ENCODE results near the gene MED13L.
"Not testable (repeated sequence)": the region's sequence is repeated elsewhere in the genome, so short reads cannot be mapped to it uniquely, and the experiment has no call there.

The MED13L gene

DNA sequence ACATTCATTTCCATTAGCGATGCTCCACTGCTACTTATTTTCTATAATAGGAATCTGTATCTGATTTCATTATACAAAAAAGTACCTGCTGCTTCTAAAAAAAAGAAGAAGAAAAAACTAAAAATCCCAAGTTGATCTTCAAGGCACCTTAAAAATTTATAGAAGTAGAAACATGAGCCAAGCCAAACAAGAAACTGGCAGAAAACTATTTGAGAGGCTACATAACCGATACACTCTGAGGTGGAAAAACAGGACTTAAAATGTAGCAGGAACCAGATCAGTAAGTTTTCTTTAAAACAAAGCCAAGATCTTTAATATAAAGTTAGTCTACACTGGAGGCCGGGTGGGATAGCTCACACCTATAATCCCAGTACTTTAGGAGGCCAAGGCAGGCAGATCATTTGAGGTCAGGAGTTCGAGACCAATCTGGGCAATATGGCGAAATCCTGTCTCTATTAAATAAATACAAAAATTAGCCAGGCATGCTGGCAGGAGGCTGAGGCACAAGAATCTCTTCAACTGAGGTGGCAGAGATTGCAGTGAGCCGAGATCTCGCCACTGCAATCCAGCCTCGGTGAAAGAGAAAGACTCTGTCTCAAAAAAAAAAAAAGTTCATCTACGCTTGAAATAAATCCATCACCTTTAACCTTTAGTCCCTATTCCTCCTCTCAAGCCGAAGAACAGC lies 278.6 kb downstream of the MED13L start:
- no peak for DNase-seq

DNA sequence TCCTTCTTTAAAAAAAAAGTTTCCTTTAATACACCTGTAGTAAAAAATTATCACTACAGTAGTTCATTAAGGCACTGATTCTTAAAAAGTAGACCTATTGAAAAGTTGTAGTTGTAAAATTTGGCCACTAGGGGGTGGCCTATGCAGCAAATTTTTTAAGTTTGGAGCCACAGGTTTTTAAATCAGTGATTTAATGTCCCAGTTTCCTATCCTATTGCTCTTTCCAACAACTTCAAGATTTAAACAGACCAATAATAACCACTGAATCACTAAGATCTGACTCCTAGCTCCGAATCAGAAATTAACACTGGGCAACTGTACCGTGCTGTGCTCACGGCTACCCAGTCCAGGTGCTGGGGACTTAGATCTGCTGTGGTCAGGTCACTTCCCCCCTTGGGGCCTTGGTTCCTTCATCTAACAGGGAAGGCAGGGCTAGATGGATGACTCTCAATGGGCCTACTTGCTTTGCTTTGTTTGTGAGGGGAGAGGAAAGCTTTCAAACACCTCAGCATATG lies 279.3 kb downstream of the MED13L start:
- DNase-seq: peak; percentile 19

DNA sequence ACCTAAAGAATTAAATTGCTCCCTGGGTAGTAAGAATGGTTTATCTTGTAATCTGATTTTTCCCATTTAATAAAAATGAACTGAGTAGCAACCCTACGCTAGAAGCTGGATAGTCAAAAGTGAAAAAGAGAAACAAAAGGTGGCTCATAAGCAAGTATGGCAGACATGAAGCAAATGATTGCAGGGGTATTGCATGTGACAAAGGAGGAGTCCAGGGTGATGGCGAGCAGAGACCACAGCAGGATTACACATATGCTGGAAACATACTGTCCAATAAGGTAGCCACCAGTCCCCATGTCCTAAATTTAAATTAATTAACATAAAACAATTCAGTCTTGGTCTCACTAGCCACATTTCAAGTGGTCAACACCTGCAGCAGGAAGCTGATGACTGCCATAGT lies 283.8 kb downstream of the MED13L start:
- no peak for DNase-seq

DNA sequence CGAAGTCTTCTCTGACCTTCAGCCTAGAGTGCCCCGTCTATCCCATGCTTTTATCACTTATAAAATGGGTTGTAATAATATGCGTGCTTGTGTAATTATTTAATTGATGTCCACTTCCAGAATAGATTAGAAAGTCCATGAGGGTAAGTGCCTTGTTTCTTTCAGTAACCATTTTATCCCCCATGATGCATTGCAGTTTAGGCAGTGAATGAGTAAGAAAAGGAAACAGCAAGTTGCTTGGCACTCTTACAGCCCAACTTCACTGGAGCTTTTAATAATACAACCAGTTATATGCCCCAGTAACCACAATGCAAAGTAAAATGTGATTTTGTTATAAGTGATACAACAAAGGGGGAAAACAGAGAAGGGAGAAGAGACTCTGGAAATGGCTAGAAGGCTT lies 287.3 kb downstream of the MED13L start:
- DNase-seq: no peak

DNA sequence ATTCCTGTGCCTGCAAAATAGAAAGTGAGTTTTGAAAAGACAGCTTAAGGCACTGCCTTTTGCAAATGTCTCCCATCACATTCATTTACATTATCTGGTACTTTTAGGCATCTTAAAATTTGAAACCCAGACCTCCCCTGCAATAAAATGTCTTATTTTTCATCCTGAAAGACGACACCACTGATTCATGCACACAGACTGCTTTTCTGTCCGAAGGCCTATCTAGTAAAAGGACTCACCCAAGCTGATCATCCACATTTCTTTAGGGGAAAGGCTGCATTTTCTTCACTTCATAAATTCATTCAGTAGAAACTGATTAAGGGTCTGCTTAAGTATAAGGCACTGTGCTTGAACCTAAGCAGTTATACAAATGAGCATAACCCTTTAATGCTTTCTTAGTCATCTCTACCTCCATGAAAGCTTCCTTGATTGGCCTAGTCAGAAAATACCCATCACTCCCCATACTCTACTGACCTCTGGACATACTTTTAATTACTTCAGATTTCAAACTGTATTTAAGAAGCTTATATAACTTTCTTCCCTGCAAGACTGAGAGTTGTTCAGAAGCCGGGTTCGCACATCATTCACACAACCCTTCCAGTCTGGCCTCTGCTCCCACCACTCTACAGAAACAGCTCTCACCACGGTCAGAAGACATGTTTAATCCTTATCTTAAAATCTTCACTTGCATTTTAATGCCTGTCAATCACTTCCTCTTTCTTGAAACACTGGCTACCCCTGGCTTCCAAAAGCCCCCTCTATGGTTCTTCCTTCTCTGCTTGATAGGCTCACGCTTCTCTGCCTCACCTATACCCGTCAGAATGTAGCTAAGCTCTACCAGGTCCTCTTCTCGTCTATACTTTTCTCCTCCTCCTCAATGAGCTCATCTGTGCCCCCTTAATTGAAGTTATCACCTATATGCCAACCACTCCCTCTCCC lies 288.6 kb downstream of the MED13L start:
- no peak for DNase-seq

DNA sequence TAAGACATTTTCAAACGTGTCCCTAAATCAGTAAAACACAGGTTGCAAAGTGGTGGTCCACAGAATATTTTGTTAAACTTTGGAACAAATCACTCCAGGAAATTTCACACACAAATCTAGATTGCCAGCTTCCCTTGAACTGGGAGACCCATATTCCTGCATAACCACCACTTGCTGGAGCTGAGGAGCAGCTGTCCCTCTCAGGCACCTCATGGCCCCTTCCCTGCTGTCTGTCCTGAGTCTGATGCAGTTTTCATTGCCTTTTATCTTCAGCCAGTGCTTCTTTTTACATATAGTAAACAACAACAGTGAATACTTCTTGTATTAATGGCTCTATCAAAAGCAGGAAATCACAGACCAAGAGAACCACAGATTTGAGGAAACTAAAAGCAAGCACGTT lies 289.3 kb downstream of the MED13L start:
- no peak for DNase-seq

DNA sequence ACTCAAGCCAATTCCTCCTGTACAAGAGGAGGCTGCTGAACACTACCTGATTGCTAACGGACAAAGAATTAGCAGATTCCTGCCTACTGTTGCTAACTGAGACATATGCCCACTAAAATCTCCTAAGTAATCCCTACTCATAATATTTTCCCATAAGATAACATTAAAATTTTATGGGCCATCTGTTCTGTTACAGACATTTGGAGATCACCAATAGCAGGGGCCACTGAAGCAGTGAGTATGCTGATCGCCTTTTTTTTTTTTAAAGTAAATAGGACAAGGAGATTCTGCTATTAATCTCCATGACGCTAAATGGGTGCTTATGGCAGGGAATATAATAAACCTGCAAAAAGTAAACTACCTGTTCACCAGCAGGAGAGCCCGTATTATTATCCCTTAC lies 292.9 kb downstream of the MED13L start:
- DNase-seq: peak; percentile 36

DNA sequence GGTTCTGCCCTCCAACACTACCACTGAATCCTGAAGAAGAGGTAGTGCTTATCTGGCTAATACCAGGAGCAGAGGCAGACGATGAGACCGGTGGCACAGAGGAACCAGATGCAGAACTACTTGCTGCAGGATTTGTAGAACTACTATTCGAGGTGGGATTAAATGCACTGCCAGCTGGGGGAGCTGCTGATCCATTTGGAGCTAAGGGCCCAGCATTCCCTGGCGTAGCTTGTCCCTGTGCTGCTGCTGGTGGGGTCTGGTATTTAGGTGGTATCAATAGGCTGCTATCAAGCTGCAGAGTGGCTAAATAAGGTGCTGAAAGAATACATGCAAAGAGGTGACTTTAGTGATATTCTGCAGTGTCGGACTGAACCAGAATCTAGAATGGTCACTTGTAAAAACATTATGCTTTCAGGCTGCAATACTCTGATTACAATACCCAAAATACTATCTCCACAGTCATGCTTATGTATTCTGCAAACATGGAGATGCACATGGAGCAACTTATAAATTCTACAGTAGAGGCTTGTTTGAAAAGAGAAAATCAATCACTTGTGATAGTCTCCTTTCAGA lies 294.2 kb downstream of the MED13L start:
- no peak for DNase-seq

DNA sequence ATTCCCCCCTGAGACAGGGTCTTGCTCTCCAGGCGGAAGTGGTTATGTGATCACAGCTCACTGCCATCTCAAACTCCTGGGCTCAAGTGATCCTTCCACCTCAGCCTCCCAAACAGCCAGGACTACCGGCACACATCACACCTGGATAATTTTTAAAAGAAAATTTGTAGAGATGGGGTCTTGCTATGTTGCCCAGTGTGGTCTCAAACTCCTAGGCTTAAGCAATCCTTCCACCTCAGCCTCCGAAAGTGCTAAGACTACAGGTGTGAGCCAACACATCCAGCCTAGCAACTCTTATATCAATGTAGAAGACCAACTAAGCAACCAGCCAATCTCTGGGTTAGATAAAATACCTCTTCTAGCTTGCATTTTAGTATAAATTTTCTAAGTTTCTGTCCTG lies 297.2 kb downstream of the MED13L start:
- DNase-seq: no peak

DNA sequence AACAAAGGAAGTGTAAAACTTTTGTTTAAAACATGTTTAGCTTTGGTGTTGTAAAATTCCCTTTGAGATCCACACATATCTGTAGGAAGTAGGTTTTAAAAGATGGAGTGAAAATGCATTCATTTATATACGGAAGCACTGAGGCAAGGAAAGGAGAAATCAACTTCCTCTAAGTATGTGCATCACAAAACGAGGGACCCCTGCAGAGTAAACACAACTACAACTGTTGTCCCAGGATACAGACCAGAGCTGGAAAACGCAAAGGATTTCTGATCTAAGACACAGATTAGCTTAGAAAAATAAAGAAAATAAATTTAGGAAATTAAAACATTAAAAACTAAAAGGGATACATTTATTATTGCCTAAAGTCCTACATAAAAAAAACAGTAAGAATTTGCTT lies 297.6 kb downstream of the MED13L start:
- no peak for DNase-seq

DNA sequence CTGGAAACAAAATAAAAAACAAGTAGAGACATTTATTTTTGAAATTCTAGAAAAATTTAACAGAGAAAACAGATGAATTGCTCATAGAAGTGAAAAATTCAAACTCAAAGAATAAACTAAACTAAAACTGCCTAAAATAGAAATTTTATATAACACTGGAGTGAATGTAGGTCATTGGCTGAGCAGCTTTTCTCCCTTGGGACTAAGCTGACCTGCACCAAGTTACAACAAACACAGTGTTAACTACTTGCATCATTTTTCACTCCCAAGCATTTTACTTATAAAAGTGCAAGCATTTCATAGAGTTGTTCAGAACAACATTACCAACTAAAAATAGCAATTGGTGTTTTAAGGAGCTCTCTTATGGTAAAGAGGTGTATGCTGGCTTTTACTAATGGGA lies 298.1 kb downstream of the MED13L start:
- DNase-seq: no peak

DNA sequence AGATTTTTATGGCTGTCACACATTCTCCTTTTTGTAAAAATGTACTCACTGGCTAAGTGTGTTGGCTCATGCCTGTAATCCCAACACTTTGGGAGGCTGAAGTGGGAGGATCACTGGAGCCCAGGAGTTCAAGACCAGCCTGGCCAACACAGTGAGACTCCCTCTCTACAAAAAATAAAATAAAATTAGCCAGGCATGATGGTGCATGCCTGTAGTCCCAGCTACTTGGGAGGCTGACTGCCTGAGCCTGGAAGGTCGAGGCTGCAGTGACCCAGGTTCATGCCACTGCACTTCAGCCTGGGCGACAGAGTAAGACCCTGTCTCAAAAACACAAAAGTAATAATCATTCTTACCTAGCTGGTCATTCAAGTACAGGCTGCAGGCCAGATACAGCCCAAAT lies 300.7 kb downstream of the MED13L start:
- DNase-seq: not testable (repeated sequence)

DNA sequence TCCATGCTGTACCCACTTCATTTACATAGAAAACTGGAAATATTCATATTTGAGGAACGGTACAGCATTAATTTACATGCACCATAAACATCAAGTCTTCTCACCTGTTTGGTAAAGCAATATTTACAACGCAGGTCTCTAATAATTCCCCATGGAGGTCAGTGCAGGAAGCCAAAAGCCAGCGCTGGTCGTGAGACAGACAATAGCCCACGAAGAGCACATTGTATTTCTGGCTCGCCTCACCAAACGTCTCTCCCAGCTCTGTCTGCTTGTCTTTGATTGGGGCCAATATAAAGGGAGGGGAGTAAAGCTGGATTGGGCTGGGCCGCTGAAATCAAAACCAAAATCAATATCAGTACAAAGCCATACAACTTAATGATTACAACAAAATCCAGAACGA lies 302.1 kb downstream of the MED13L start:
- DNase-seq: no peak

DNA sequence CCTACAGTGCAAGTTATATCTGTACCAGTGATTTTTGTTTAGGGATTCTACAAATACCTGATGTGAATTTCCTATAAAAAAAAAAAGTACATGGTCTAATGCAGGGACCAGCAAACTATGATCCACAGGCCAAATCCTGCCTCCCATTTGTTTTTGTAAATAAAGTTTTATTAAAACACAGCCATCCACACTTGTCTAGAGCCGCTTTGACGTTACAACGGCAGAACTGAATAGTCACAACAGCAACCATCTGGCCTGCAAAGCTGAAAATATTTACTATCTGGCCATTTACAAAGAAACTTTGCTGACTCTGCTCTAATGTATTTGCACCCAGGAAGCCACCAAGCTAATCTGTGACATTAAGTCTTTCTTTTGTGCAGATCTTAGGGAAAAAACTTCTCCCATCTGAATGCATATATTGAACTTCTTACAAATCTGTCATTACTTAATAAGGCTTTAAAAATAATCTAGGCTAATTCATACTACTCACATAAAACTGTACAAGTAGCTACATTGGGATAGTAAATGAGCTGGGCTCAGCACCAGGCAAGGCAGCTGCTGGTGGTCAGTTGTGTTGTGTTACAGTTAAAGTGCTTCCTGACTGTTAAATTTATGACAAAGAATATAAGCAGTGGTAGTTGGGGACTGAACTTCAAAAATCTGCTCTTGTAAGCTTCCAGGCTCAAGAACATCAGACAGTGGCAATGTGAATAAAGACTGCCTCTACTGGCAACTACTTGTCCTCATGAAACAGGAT lies 303.3 kb downstream of the MED13L start:
- DNase-seq: no peak

DNA sequence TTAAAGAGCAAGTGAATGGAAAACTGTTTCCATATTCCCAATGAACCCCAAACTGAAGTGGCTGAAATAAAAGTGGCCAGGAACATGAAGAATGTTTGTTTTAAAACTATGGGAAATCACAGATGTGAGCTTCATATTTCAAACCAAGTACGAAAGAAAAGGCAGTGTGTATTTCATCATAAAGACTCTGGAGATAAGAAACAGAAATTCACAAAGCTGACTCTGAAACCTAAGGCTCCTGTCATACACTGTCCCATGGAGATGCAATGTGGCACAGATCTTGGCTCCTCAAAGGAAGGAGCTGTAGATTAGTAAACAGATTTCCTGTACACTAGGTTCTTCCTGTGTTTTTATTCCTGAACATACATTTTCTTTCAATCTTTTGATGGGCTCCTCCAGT lies 304.4 kb downstream of the MED13L start:
- no peak for DNase-seq

DNA sequence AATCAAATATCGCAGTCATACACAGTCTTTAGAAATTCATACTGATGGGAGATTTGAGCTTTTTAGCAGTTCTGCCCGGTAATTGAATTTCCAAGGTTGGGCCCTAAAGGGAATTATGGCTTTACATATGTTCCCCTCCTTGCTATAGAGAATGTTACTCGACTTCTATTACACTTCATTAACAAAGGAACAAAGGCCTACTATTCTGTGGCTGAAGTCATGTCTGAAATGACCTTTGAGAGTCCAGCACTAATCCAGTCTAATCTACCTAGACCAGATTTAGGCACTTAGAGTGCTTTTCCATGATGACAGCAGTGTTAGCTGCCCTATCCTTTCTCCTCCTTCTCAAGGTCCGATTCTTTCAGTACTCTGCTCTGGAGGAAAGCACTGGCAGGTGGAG lies 305.3 kb downstream of the MED13L start:
- no peak for DNase-seq

DNA sequence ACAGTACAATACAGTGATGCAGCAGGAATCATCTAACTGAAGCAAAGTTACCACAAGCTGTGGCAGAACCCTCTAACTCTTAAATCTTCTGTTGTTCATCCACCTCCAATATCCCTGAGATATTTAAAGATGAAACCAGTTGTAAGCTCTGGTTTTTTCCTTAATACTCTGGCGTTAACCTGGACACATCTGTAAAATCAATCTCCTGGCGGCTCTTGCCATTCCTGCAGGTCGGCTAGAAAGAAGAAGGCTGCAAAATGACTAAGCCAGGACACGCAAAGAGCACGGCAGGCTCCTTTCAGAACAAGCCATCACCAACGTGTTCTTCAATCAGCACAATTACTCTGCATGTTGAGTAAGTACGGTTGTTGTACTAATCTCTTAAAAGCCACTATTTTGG lies 309.3 kb downstream of the MED13L start:
- DNase-seq: no peak

DNA sequence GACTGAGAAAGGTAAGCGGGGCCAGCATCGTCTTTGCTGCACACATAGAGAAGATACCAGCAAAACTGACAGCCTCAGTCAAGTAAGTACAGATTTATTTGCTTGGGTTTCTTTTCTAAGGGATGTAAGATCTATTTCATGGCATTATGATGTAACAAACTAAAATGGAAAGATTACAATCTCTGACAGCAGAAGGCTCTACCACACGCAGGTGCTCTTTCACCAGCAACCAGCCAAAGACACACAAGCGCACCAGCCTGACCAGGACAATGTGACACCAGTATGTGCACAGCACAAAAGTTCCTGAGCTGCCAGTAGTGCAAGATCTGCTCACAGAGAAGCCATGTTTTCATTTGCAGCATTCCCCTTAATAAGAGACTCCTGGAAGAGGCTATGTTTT lies 311.1 kb downstream of the MED13L start:
- no peak for DNase-seq

DNA sequence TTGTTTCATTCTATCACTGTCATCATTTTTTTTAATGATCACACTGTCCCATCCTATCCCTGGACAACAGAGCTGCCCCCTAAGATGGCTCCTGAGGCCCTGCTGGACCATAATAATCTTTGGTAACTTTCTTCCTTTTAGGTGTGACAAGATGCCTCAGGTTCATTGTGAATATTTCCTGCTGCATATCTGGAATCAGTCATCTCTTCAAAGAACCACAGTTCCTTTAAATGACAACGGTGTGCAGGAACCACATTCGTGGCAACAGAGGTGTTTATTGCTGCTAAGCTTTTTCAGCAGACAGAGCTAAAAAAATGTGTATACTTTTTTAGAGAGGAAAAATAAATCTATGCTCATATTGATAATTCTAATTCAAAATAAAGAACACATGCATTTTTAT lies 312.9 kb downstream of the MED13L start:
- DNase-seq: no peak

DNA sequence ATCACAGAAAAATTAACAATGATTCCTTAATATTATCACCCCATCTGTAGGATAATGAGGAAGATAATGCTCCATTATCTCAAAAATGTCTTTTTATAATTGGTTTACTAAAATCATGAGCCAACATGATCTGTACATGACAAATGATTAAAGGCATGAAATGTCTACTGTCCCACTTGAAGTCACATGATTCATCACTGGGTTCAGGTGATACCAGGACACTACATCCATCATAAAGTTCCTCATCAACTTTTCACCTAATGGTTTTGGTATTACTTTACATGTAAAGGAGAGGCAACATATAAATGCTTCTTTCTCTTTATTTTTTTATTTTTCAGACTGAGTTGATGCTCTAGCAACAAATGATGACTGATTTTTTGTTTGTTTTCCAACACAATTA lies 313.3 kb downstream of the MED13L start:
- no peak for DNase-seq

DNA sequence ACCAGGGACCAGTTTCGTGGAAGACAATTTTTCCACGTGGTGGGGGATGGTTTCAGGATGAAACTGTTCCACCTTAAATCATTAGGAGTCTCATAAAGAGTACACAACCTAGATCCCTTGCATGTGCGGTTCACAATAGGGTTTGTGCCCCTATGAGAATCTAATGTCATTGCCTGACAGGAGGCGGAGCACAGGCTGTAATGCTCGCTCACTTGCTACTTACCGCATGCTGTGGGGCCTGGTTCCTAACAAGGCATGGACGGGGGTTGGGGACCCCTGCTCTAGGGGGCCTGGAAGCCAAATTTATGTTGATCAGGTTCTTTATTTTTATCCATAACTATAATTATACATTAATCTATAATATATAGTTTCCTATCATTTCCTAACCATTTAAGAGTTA lies 315.3 kb downstream of the MED13L start:
- DNase-seq: no peak

DNA sequence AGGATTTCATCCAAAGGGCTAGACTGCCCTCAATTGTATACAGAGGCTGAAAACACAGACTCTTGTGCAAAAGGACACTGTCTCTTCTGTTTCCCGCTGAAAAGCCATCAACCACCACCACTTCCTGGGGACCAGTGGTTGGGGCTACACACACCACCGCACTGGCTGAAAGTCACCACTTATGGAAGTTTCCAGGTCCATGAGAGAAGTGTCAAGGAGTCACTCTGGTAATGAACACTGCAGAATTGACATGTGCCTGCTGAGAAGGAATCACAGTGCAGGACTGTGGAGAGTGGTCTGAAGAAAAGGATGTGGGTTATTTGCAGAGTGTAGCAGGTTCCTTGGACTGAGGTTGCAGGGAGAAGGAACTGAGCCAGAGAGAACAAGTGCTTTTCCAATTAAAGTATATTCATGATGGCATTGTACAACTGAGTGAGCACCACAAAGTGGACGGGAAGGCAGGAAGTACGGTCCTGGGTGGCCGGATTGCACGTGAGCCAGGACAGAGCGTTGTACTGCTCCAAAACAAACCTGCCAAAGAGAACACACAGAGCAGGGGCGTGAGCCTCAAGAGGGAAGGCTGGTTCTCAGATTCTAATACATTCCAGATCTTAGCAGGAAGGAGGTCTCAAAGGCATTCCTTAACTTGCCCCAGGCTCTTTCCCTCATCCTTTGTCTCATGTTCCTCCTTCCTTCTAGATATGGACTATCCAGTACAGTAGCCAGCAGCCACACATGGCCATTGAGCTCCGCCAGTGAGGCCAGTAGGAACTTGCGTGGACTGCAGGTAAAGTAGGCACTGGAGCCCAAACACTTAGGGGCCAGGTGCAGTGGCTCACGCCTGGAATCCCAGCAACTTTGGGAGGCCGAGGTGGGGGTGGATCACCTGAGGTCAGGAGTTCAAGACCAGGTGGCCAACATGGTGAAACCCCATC lies 316.4 kb downstream of the MED13L start:
- DNase-seq: no peak

All from NCI-H1105 (cell line).